GM23248 (cell line): ENCODE results near the gene CCDC70.

Experiments used
- EZH2 ChIP-seq: fragments of 200-600 bp; sonication (generic); IDR thresholded peaks from 2 replicates; pipeline ENCODE4 v1.6.1; 2018; ENCODE audit warnings: antibody characterized with exemption, mild to moderate bottlenecking; ENCODE audit not compliant: insufficient read depth, poor library complexity, severe bottlenecking
- EZH2phosphoT487 ChIP-seq: fragments of 200-600 bp; sonication (generic); IDR thresholded peaks from 2 replicates; pipeline ENCODE4 v1.6.1; 2018; ENCODE audit warnings: antibody characterized with exemption, moderate library complexity, mild to moderate bottlenecking, low read depth; ENCODE audit not compliant: insufficient read depth

DNA sequence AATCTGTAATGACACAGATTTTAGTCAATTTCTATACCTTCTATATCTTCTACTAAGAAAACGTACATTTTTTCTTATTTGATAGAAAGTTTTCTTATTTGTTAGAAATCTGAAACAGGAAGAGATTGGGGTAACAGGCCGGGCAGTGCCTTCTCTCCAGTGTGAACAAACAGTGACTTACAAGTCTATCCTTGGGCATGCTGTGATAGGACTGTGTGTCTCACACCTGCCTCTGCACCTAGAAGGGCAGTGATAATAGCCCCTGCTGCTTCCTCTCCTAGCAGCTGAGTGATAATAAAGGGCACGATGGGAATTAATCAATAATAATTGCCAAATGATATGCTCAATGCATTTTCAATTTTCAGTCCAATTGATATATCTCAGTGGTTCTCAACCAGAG is 18.2 kb upstream of the CCDC70 start:
- TF ChIP-seq EZH2phosphoT487: no peak
- TF ChIP-seq EZH2: no peak
